Suprapubic skin (tissue), 4 donors: ENCODE measurements around the gene LCT.

Source experiments
- POLR2A ChIP-seq, 2 donors: fragments of 450-650 bp; IDR thresholded peaks; one replicate each; pipeline ENCODE4 v1.6.1; 2017; ENCODE audit warnings: antibody characterized with exemption in 2 of 2, mild to moderate bottlenecking in 2 of 2, moderate library complexity in 2 of 2
- POLR2AphosphoS5 ChIP-seq, 3 donors: sonication (generic); formaldehyde crosslinking; IDR thresholded peaks; one replicate each; pipeline ENCODE4 v1.6.1; 2017; ENCODE audit warnings: antibody characterized with exemption in 3 of 3
- TF ChIP-seq, protein P1 (sequence below), 2 donors: fragments of 200-600 bp in 1 of 2; fragments of 450-650 bp in 1 of 2; sonication (generic) in 1 of 2; IDR thresholded peaks; one replicate each; pipeline ENCODE4 v1.5.1; 2016 to 2019; ENCODE audit warnings: antibody characterized with exemption in 2 of 2, mild to moderate bottlenecking in 1 of 2, moderate library complexity in 1 of 2

DNA sequence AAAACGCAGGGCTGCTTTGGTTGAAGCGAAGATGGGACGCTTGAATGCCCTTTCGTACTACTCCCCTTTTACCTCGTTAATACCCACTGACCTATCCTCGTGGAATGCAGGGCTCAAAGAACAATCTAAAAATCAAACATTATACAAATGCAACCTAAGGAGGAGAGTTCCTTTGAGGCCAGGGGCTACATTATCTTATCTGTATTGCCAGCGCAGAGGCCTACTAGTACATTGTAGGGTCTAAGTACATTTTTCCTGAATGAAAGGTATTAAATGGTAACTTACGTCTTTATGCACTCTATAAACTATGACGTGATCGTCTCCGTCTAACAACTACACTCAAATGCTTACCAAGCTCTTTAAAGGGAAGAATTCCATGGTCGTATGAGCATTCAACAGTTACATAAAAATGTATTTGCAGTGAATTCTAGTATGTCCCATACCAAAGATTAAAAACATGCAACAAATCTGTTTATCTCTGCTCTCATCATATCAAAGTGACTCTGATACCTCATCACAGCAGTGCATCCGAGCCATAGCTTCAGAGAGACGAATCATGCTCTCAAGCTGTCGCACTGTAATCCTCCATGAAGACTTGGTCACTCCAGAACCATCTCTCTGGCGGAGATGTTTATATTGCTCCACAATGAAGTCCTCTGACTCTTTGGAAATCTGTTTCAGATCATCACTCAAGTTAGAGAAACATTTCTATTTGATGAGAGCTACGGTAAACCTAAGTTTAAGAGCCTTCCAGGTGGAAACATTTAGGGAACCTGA, 14.1 kb upstream of the LCT start:
- TF ChIP-seq POLR2A (IDR thresholded peaks at IDR 0.05) (no peak), POLR2AphosphoS5 (IDR thresholded peaks at IDR 0.05) (no peak)
- TF ChIP-seq, protein P1, sequence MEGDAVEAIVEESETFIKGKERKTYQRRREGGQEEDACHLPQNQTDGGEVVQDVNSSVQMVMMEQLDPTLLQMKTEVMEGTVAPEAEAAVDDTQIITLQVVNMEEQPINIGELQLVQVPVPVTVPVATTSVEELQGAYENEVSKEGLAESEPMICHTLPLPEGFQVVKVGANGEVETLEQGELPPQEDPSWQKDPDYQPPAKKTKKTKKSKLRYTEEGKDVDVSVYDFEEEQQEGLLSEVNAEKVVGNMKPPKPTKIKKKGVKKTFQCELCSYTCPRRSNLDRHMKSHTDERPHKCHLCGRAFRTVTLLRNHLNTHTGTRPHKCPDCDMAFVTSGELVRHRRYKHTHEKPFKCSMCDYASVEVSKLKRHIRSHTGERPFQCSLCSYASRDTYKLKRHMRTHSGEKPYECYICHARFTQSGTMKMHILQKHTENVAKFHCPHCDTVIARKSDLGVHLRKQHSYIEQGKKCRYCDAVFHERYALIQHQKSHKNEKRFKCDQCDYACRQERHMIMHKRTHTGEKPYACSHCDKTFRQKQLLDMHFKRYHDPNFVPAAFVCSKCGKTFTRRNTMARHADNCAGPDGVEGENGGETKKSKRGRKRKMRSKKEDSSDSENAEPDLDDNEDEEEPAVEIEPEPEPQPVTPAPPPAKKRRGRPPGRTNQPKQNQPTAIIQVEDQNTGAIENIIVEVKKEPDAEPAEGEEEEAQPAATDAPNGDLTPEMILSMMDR (IDR thresholded peaks at IDR 0.05): no peak
